Right hindlimb (tissue), 1 donor: ENCODE results near the gene DRC7.
"Not testable (repeated sequence)": the region's sequence is repeated elsewhere in the genome, so short reads cannot be mapped to it uniquely, and the experiment has no call there.

Source experiments
- DNase-seq: peaks from one replicate; pipeline ENCODE4 v3.0.0-alpha.2; 2018

DRC7 gene

DNA sequence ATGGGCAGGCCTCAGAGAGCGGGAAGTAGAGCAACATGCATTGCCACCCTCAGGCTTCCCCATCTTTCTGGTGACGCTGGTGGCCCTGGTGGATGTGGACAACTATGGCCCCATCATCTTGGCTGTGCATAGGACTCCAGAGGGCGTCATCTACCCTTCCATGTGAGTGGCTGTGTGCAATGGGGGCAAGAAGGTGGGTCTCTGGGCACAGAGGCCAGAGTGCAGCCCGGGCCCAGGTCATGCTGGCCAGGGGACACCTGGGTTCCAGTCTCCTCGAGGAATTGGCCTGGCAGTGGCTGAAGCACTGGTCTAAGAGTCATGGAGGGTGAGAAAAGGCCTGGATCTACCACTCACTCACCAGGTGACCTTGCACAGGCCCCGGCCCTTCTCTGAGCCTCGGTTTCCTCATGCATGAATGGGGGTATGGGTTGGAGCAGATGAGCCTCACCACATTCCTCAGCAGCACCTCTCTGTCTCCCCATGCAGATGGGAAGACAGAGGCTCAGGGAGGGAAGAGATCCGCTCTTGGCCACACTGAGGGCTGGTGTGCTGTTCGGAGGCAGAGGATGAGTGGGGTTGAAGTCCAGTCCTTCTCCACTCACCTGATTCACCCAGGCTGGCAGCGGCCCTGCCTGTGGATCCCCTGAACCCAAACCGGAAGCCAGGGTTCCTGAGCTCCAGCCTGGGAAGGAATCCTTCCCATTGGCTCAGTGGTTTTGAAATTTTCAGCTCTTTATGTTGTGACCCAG is 33.7 kb upstream of the DRC7 start:
- DNase-seq = no peak

GRCh38 chr16:57661510-57661909 is 33.1 kb upstream of the DRC7 start:
- no peak for DNase-seq

DNA sequence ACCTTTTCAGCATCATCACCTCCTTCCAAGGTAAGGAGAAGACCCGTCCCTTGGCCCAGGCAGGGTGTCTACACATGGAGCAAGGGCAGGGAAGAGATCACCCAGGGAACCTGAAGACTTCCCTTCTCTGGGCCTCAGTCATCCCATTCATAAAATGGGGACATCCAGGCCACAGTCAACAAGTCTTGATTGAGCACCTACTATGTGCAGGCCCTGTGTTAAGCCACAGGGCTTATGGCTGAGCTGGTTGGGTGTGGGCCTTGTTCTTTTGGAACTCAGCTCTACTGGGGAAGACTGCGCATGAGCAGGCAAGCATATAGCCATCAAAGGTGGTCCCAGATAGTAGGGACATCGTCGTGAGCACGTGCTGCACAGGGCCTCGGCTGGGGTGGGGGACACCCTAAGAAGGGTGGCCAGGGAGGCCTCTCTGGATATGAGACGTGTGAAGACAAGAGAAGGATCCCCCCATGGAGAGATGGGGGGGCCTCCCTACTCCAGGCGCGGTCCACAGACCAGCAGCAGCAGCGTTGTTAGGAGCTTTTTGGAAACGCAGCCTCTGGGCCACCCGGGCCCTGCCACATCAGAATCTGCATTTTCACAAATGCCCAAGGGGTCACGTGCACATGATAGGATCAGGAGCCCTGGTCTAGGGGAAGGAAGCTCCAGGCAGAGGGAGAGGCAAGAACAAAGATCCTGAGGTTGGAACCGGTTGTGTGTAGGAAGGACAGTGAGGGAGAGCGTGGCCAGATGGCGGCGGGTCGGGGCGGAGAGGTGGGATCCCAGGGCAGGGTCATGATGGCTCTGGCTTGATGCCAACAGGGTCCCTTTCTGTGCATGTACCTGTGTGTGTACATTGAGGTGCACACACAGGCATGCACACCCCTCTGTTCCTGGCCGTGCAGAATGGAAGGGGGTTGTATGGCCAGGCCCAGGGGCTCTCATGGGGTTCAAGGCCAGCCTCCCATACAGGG is 32.4 kb upstream of the DRC7 start:
- DNase-seq = no peak

DNA sequence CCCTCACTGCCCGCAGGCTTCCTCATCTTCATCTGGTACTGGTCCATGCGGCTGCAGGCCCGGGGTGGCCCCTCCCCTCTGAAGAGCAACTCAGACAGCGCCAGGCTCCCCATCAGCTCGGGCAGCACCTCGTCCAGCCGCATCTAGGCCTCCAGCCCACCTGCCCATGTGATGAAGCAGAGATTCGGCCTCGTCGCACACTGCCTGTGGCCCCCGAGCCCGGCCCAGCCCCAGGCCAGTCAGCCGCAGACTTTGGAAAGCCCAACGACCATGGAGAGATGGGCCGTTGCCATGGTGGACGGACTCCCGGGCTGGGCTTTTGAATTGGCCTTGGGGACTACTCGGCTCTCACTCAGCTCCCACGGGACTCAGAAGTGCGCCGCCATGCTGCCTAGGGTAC is 31.2 kb upstream of the DRC7 start:
- no peak for DNase-seq

DNA sequence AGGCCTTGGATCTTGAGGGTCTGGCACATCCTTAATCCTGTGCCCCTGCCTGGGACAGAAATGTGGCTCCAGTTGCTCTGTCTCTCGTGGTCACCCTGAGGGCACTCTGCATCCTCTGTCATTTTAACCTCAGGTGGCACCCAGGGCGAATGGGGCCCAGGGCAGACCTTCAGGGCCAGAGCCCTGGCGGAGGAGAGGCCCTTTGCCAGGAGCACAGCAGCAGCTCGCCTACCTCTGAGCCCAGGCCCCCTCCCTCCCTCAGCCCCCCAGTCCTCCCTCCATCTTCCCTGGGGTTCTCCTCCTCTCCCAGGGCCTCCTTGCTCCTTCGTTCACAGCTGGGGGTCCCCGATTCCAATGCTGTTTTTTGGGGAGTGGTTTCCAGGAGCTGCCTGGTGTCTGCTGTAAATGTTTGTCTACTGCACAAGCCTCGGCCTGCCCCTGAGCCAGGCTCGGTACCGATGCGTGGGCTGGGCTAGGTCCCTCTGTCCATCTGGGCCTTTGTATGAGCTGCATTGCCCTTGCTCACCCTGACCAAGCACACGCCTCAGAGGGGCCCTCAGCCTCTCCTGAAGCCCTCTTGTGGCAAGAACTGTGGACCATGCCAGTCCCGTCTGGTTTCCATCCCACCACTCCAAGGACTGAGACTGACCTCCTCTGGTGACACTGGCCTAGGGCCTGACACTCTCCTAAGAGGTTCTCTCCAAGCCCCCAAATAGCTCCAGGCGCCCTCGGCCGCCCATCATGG is 30.5 kb upstream of the DRC7 start:
- no peak for DNase-seq

DNA sequence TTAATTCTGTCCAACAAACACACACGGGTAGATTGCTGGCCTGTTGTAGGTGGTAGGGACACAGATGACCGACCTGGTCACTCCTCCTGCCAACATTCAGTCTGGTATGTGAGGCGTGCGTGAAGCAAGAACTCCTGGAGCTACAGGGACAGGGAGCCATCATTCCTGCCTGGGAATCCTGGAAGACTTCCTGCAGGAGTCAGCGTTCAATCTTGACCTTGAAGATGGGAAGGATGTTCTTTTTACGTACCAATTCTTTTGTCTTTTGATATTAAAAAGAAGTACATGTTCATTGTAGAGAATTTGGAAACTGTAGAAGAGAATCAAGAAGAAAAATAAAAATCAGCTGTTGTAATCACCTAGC is 30.0 kb upstream of the DRC7 start:
- no peak for DNase-seq

DNA sequence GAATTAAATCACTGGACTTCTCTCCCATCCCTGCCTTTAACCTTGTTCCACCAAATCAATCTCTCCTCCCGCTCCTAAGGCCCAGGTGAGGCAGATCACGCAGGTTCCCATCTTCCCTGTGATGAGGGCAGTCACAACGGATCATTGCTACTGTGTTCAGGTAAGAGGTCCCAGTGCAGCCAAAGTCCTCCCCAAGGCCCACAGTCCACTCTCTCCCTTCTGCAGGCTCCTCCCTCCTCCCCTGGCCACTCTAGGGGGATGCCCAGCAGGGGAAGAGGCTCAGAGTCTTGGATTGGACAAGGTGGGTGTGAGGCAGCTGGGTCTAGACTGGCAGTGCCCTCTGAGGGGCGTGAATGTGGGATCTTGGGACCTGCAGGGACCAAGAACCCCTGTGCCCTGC is 29.1 kb upstream of the DRC7 start:
- no peak for DNase-seq

DNA sequence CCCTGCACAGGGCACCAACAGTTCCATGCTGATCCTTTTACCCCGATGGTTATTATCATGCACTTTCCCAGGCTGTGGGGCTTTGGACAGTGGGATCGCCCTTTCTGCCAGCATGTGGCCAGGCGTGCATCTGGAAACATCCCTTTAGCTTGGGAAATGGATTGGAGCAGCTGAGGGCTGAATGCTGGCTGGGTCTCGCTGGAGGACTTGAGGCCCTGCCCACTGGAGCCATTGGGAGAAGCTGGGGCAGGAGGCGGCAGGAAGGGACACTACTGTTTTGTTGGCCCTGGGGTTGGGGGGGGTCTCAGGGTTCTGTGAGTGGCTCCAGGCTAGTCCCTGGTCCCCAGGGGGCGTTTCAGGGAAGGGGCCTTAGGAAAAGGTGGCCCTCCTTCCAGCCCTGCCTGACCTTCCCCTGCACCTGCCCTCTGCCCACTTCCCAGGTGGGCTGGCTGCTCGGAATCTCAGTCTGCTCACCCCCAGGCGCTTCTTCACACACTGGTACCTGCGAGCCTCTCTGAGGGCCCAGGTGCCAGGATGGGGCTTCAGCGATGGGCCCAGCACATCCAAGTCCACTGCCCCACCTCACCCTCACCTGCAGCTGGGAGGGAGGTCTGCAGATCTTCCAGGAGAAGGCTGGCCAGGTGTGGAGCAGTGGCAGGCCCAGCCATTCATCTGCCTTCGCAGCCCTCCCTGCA is 28.1 kb upstream of the DRC7 start:
- DNase-seq = no peak

DNA sequence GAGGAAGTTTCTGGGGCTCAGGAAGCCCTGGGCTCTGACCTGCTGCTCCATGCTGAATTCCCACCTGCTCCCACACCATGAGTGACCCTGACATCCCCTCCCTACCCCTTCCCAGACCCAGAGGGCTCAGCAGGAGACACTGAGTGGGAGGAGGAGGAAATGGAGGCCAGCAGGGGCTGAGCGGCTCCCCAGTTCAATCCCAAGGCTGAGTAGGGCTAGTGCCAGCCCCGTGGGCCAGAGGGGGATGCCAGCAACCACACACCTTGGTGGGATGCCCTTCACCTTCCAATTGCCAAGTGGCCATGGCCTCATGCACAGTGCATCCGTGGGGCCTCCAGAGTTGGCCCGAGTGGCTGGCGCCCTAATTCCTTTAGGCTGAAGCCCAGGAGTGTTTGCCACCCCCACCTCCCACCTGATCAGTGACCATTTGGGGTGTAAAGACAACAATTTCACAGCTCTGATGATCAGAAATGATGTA is 27.5 kb upstream of the DRC7 start:
- DNase-seq = no peak

DNA sequence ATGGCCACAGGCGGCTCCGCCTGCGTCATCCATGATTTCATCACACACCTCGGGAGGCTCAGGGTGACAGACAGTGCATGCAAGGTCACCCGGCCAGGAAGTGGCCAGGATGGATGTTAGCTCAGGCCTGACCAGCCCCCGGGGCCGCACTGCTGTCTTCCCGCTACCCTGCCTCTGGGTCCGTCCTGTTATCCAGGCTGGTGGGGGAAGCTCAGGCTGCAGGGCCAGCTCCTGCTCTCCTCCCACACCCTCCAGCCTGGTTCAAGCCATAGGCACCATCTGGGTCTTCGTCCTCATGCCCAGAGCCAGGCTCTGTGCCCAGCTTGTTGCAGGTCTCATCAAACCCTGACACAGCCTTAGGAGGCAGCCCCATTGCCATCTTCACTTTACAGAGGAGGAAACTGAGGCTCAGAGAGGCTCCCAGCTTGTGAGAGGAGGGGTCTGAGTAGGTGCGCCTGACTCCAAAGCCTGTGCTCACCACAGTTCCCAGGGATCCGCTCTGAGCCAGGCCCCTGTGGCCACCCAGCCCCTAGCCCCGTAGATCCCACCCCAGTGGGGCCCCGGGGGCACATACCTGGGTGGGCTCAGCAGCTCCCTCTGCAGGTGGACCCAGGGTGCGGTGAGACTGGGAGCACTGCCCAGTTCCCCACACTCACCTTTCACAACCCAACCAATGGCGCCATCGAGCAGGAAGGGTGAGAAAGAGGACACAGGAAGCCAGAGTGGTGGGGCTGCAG is 26.9 kb upstream of the DRC7 start:
- no peak for DNase-seq

GRCh38 chr16:57668263-57668571 is 26.4 kb upstream of the DRC7 start, which contains the start of gene ADGRG3:
ADGRG3 (plus strand) TSS chr16:57668306; CDS start chr16:57668348, 42 bp downstream.
- DNase-seq = no peak

DNA sequence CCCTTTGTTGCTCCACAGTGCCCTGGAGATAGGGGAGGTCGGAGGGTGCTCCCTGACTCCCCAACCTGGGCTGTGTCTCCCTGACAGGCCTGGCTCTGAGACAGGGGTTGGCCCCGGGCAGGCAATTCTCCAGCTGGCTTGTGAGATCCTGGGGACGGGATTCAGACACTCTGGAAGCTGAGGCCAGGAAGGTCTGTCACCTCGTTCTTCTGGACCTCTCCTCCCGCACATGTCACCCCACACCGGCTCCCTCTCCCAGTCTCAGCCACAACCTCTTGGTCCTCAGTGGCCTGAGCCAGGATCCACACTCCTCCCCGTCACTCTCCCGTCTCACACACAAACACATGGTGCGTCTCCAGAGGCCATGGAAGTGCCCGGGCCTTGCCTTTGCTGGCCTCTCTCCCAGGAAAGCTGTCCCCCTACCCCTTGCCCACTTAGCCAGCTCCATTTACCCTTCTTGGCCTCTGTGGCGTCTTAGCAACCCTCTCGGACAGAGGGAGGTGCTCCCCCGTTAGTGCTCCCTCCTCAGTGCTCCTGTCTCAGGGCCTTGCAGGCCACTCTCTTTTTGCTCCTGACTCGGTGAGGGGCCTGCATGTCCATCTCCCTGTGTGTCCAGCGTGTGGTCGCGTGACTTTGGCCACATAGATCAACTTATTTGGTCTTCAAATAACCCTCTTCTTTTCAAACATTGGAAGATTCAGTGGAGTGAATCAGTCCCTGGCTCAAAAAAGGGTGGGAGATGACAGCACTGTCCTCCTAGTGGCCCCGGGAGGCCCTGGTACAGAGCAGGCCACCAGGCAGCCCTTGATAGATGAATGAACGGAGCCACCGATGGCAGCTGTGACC is 25.8 kb upstream of the DRC7 start:
- no peak for DNase-seq

- no peak for DNase-seq
These were observed 25.0 kb upstream of the DRC7 start for GRCh38 chr16:57669476-57670162.

GRCh38 chr16:57670196-57670595 is 24.4 kb upstream of the DRC7 start:
- no peak for DNase-seq

- DNase-seq = not testable (repeated sequence)
These were observed 23.2 kb upstream of the DRC7 start for GRCh38 chr16:57671451-57671850.

GRCh38 chr16:57672416-57672815 is 22.2 kb upstream of the DRC7 start:
- no peak for DNase-seq

- DNase-seq = no peak
These were observed 21.8 kb upstream of the DRC7 start for GRCh38 chr16:57672824-57673223.

- peak; percentile 72 for DNase-seq
These were observed 18.7 kb upstream of the DRC7 start for GRCh38 chr16:57675741-57676551.

DNA sequence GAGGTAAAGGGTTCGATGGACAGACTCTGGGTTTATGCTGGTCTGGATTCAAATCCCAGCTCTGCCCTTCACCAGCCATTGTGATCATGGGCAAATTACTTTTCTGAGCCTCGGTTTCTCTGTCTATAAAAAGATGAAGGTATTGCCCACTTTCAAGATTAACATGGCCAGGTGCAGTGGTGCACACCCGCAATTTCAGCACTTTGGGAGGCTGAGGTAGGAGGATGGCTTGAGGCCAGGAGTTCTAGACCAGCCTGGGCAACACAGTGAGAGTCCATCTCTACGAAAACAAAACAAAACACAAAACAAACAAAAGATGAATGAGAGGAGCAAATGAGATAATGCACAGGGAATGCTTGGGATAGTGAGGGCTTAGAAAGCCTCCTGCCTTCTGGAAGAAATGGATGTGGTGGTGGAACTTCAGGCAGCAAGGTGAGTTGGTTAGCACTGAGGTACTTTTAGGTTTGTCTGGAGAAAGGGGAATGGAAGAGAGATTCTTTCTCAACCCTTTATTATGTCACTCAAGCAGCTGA is 18.0 kb upstream of the DRC7 start:
- DNase-seq = no peak
